Activated CD4-positive, CD25-positive, alpha-beta regulatory T cell treated with anti-CD3 and anti-CD28 coated beads, Interleukin-2, amount 50 U/mL, for 24 hours (primary cell): ENCODE results near the gene GIMAP8.
"Not testable (repeated sequence)": the region's sequence is repeated elsewhere in the genome, so short reads cannot be mapped to it uniquely, and the experiment has no call there.

Source experiments
- ATAC-seq, 2 donors: fragments of 150-1000 bp; cut with Tn5 transposase; one replicate each; pipeline ENCODE4 v1.10.0; 2021; ENCODE audit warnings: mild to moderate bottlenecking in 1 of 2, moderate library complexity in 1 of 2

Gene GIMAP8

GRCh38 chr7:150515248-150516147 is 65.1 kb downstream of the GIMAP8 start:
- ATAC-seq, result peak in 1 of 2 donors; percentile 22

DNA sequence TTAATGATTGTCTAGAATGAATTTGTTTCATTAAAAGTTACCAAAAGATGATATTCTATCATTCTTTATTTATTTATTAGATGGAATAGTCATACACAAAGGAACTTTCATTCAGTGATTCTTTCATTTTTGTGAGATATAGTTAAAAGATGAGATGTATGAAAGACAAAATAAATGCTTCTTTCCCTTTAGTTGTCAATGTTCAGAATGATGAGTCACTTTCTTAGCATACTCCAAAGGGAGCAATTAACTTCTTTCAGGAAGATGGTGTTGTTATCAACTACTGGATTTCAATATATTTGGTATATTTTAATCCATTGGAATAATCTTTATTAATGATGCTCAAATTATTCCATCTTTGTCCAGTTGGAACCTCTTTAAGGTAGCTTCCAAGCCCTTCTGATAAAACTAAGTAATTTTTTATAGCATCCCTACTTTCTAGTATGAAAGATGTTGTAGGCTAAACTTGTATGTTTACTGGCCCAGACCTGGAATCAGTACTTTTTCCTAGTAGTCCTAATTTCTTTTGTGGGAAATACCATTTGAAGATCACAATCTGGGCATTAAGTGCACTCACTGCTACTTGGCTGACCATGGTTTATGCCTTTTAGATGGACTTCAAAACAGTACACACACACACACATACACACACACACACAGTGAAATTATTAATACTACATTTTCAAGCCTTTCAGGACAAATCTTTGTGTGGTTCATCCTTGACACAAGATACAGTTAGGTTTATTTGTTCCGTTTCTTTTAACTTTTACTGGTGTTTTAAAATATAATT is 66.7 kb downstream of the GIMAP8 start:
- no peak for ATAC-seq

DNA sequence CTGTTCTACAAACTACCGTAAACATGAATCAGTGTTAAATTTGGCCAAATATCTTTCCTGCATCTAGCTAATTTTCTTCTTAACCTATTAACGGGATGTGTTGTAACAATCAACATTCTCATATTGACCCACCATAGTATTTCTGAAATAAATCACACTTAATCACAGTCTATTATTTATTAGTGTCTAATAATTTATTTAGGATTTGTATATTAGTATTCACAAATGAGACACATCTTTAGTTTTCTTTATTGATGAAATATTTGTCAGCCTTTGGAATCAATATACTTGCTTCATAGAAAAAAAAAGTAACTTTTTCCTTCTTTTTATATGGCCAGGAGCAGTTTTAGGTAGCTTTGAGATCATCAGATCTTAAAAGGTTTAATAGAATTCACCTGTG is 68.9 kb downstream of the GIMAP8 start:
- ATAC-seq, result no peak

GRCh38 chr7:150520145-150520544 is 69.7 kb downstream of the GIMAP8 start:
- ATAC-seq, result peak; percentile 16 to 18

DNA sequence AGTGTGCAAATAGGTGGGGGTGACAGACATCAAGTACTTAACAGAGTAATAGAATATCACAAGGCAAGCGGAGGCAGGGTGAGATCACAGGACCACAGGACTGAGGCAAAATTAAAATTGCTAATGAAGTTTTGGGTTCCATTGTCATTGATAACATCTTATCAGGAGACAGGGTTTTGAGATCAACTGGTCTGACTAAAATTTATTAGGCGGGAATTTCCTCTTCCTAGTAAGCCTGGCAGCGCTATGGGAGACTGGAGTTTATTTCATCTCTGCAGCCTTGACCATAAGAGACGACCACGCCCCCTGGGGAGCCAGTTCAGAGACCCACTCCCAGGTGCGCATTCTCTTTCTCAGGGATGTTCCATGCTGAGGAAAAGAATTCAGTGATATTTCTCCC is 72.5 kb downstream of the GIMAP8 start:
- ATAC-seq, result not testable (repeated sequence)

GRCh38 chr7:150524018-150524417 is 73.6 kb downstream of the GIMAP8 start:
- ATAC-seq, result peak in 1 of 2 donors; percentile 59
